HEK293 (cell line): ENCODE results near the gene WSB2.
"Not testable (repeated sequence)": the region's sequence is repeated elsewhere in the genome, so short reads cannot be mapped to it uniquely, and the experiment has no call there.

Experiments
- CTCF ChIA-PET: fragments of 350-600 bp; formaldehyde crosslinking; extraction: SDS; loops from one replicate; lab custom pipeline; 2021; ENCODE audit warnings: antibody characterized with exemption; lab: Yijun Ruan, JAX
- POLR2A ChIA-PET: fragments of 300-600 bp; formaldehyde crosslinking; extraction: SDS; loops from one replicate; lab custom pipeline; 2020; ENCODE audit warnings: antibody characterized with exemption, inconsistent platforms; lab: Yijun Ruan, JAX
- H3K27ac ChIP-seq: fragments of 200-500 bp; sonication (Bioruptor generic); 2 replicates; pipeline ENCODE4 v1.5.1; 2014; ENCODE audit warnings: low read depth, low read length, control low read depth, inconsistent platforms; ENCODE audit errors: extremely low read depth
- H3K36me3 ChIP-seq, 2 experiments: fragments of 200-500 bp in 1 of 2; sonication (Bioruptor generic) in 1 of 2; 1 replicate in 1 of 2; 2 replicates in 1 of 2; pipeline ENCODE4 v1.5.1; 2014 to 2017; ENCODE audit warnings: inconsistent platforms in 2 of 2, low read length in 2 of 2; ENCODE audit not compliant: control insufficient read depth in 2 of 2, insufficient read depth in 1 of 2
- H3K4me1 ChIP-seq: fragments of 200-500 bp; sonication (Bioruptor generic); 2 replicates; pipeline ENCODE4 v1.5.1; 2014; ENCODE audit warnings: mild to moderate bottlenecking, low read length, inconsistent platforms; ENCODE audit not compliant: control insufficient read depth, insufficient read depth
- H3K4me3 ChIP-seq: 2 replicates; pipeline ENCODE4 v1.5.1; 2011; ENCODE audit warnings: low read depth, mild to moderate bottlenecking, control low read depth, low read length, moderate library complexity
- H3K9me3 ChIP-seq: fragments of 200-500 bp; sonication (Bioruptor generic); 2 replicates; pipeline ENCODE4 v1.5.1; 2014; ENCODE audit warnings: low read depth, low read length, inconsistent platforms; ENCODE audit not compliant: control insufficient read depth, insufficient read depth
- BCL11A ChIP-seq: fragments of 450-650 bp; formaldehyde crosslinking; IDR thresholded peaks from 2 replicates; pipeline ENCODE4 v1.5.1; 2016; ENCODE audit warnings: low read depth, missing biosample characterization, missing genetic modification characterization
- GLI4 ChIP-seq: fragments of 450-650 bp; formaldehyde crosslinking; IDR thresholded peaks from 2 replicates; pipeline ENCODE4 v1.5.1; 2016; ENCODE audit warnings: missing biosample characterization, missing genetic modification characterization
- GLIS1 ChIP-seq: fragments of 450-650 bp; formaldehyde crosslinking; IDR thresholded peaks from 2 replicates; pipeline ENCODE4 v1.5.1; 2016; ENCODE audit warnings: missing biosample characterization, missing genetic modification characterization
- KLF9 ChIP-seq: fragments of 450-650 bp; formaldehyde crosslinking; IDR thresholded peaks from 2 replicates; pipeline ENCODE4 v1.5.1; 2016; ENCODE audit warnings: missing biosample characterization, missing genetic modification characterization, low read depth
- OSR2 ChIP-seq: fragments of 450-650 bp; formaldehyde crosslinking; IDR thresholded peaks from 2 replicates; pipeline ENCODE4 v1.5.1; 2016; ENCODE audit warnings: missing biosample characterization, missing genetic modification characterization
- ZBTB48 ChIP-seq: fragments of 450-650 bp; formaldehyde crosslinking; IDR thresholded peaks from 2 replicates; pipeline ENCODE4 v1.5.1; 2016; ENCODE audit warnings: missing biosample characterization, missing genetic modification characterization
- ZFP37 ChIP-seq: fragments of 450-650 bp; formaldehyde crosslinking; IDR thresholded peaks from 2 replicates; pipeline ENCODE4 v1.5.1; 2016; ENCODE audit warnings: missing biosample characterization, missing genetic modification characterization
- ZNF112 ChIP-seq: fragments of 450-650 bp; formaldehyde crosslinking; IDR thresholded peaks from 2 replicates; pipeline ENCODE4 v1.5.0; 2017; ENCODE audit warnings: missing biosample characterization, missing genetic modification characterization
- ZNF155 ChIP-seq: fragments of 450-650 bp; formaldehyde crosslinking; IDR thresholded peaks from 2 replicates; pipeline ENCODE4 v1.5.1; 2016; ENCODE audit warnings: missing biosample characterization, missing genetic modification characterization
- ZNF2 ChIP-seq: fragments of 450-650 bp; formaldehyde crosslinking; IDR thresholded peaks from 2 replicates; pipeline ENCODE4 v1.5.1; 2016; ENCODE audit warnings: missing biosample characterization, missing genetic modification characterization
- ZNF211 ChIP-seq: fragments of 450-650 bp; formaldehyde crosslinking; IDR thresholded peaks from 2 replicates; pipeline ENCODE4 v1.5.1; 2016; ENCODE audit warnings: low read depth, missing biosample characterization, missing genetic modification characterization
- ZNF23 ChIP-seq: fragments of 450-650 bp; formaldehyde crosslinking; IDR thresholded peaks from 2 replicates; pipeline ENCODE4 v1.5.1; 2016; ENCODE audit warnings: missing biosample characterization, missing genetic modification characterization, borderline replicate concordance
- ZNF521 ChIP-seq: fragments of 450-650 bp; formaldehyde crosslinking; IDR thresholded peaks from 2 replicates; pipeline ENCODE4 v1.5.1; 2017; ENCODE audit warnings: missing biosample characterization, mild to moderate bottlenecking, missing genetic modification characterization
- ZNF561 ChIP-seq: fragments of 450-650 bp; IDR thresholded peaks from 2 replicates; pipeline ENCODE4 v1.5.1; 2018; ENCODE audit warnings: missing biosample characterization, missing genetic modification characterization, borderline replicate concordance
- ZNF596 ChIP-seq: fragments of 450-650 bp; IDR thresholded peaks from 2 replicates; pipeline ENCODE4 v1.5.0; 2018; ENCODE audit warnings: missing biosample characterization, mild to moderate bottlenecking, missing genetic modification characterization, moderate library complexity
- ZNF654 ChIP-seq: fragments of 450-650 bp; formaldehyde crosslinking; IDR thresholded peaks from 2 replicates; pipeline ENCODE4 v1.5.1; 2016; ENCODE audit warnings: low read depth, missing biosample characterization, missing genetic modification characterization
- ZNF777 ChIP-seq: fragments of 450-650 bp; formaldehyde crosslinking; IDR thresholded peaks from 2 replicates; pipeline ENCODE4 v1.5.1; 2017; ENCODE audit warnings: missing biosample characterization, missing genetic modification characterization, borderline replicate concordance
- TF ChIP-seq, protein P1 (sequence below): fragments of 450-650 bp; formaldehyde crosslinking; IDR thresholded peaks from 2 replicates; pipeline ENCODE4 v1.5.1; 2016; ENCODE audit warnings: missing biosample characterization, missing genetic modification characterization
- TF ChIP-seq, protein P2 (sequence below): fragments of 450-650 bp; formaldehyde crosslinking; IDR thresholded peaks from 2 replicates; pipeline ENCODE4 v1.5.1; 2017; ENCODE audit warnings: missing biosample characterization, missing genetic modification characterization
- TF ChIP-seq, protein P3 (sequence below): fragments of 450-650 bp; formaldehyde crosslinking; IDR thresholded peaks from 2 replicates; pipeline ENCODE4 v1.5.1; 2016; ENCODE audit warnings: missing biosample characterization, missing genetic modification characterization, borderline replicate concordance

Gene WSB2

DNA sequence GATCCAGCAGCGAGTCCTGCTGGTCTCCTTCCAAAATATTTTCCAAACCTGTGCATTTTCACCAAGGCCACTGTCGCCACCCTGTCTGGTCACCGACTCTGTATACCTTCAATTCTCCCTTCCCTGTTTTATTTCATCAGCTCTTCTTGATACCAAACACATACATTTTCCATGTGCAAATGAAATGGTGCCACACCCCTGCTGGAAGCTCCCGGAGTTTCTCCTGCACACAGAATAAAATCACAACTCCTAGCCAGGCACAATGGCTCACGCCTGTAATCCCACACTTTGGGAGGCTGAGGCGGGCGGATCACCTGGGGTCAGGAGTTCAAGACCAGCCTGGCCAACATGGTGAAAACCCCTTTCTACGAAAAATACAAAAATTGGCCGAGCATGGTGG lies 28.8 kb upstream of the WSB2 start:
- H3K36me3 ChIP-seq = no peaks in the 10 kb centered on the region; a peak in 1 of 3 replicates
- CTCF ChIA-PET = no interaction called here
- POLR2A ChIA-PET = no interaction called here
- no peaks in the 10 kb centered on the region for H3K9me3 ChIP-seq
- TF ChIP-seq ZNF211 (tag by site-specific recombination) (no peak), KLF9 (tag by site-specific recombination) (no peak), ZBTB48 (no peak), GLI4 (tag by site-specific recombination) (no peak), ZNF155 (no peak), ZFP37 (tag by site-specific recombination) (no peak), ZNF112 (tag by site-specific recombination) (no peak), BCL11A (tag by site-specific recombination) (no peak), ZNF654 (no peak), GLIS1 (tag by site-specific recombination) (no peak), ZNF777 (tag by site-specific recombination) (no peak), ZNF596 (tag by site-specific recombination) (no peak), OSR2 (tag by site-specific recombination) (no peak)
- TF ChIP-seq, protein P1, sequence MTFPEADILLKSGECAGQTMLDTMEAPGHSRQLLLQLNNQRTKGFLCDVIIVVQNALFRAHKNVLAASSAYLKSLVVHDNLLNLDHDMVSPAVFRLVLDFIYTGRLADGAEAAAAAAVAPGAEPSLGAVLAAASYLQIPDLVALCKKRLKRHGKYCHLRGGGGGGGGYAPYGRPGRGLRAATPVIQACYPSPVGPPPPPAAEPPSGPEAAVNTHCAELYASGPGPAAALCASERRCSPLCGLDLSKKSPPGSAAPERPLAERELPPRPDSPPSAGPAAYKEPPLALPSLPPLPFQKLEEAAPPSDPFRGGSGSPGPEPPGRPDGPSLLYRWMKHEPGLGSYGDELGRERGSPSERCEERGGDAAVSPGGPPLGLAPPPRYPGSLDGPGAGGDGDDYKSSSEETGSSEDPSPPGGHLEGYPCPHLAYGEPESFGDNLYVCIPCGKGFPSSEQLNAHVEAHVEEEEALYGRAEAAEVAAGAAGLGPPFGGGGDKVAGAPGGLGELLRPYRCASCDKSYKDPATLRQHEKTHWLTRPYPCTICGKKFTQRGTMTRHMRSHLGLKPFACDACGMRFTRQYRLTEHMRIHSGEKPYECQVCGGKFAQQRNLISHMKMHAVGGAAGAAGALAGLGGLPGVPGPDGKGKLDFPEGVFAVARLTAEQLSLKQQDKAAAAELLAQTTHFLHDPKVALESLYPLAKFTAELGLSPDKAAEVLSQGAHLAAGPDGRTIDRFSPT (tag by site-specific recombination) = no peak
- TF ChIP-seq, protein P2, sequence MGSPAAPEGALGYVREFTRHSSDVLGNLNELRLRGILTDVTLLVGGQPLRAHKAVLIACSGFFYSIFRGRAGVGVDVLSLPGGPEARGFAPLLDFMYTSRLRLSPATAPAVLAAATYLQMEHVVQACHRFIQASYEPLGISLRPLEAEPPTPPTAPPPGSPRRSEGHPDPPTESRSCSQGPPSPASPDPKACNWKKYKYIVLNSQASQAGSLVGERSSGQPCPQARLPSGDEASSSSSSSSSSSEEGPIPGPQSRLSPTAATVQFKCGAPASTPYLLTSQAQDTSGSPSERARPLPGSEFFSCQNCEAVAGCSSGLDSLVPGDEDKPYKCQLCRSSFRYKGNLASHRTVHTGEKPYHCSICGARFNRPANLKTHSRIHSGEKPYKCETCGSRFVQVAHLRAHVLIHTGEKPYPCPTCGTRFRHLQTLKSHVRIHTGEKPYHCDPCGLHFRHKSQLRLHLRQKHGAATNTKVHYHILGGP (tag by site-specific recombination) = no peak
- TF ChIP-seq, protein P3, sequence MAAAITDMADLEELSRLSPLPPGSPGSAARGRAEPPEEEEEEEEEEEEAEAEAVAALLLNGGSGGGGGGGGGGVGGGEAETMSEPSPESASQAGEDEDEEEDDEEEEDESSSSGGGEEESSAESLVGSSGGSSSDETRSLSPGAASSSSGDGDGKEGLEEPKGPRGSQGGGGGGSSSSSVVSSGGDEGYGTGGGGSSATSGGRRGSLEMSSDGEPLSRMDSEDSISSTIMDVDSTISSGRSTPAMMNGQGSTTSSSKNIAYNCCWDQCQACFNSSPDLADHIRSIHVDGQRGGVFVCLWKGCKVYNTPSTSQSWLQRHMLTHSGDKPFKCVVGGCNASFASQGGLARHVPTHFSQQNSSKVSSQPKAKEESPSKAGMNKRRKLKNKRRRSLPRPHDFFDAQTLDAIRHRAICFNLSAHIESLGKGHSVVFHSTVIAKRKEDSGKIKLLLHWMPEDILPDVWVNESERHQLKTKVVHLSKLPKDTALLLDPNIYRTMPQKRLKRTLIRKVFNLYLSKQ (tag by site-specific recombination) = no peak
- no peaks in the 10 kb centered on the region for H3K4me1 ChIP-seq
- H3K4me3 ChIP-seq = no peak overlapping the region
- no peak overlapping the region for H3K27ac ChIP-seq

DNA sequence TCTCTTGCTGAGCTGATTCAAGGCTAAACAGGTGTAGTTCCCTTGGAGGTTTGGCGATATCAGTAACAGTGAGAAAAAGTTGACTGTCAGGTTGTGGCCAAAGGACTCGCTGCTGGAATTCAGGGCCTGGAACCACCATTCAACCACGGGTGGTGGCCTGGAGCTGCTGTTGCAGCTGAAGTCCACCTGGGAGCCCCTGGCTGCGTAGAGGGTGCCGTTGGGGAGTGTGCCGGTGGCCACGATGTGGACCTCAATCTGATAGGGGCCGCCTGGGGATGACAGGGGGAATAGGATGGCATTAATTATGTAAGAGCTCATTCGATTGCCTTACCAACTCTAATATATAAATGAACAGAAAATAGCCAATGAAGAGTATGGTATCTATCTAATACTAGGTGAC lies 21.2 kb upstream of the WSB2 start:
- Histone ChIP-seq H3K27ac (no peak overlapping the region), H3K9me3 (no peaks in the 10 kb centered on the region), H3K4me1 (no peaks in the 10 kb centered on the region), H3K4me3 (no peak overlapping the region), H3K36me3 (peaks cover 0 to 13% of the 10 kb centered on the region in 2 experiments; a peak in 2 of 3 replicates)
- ChIA-PET CTCF (no interaction called here), POLR2A (no interaction called here)
- TF ChIP-seq ZNF2 (tag by site-specific recombination) (no peak), ZNF23 (tag by site-specific recombination) (no peak), ZNF521 (tag by site-specific recombination) (no peak), ZNF561 (tag by site-specific recombination) (no peak)
- TF ChIP-seq, all 188 proteins: peak for 0

DNA sequence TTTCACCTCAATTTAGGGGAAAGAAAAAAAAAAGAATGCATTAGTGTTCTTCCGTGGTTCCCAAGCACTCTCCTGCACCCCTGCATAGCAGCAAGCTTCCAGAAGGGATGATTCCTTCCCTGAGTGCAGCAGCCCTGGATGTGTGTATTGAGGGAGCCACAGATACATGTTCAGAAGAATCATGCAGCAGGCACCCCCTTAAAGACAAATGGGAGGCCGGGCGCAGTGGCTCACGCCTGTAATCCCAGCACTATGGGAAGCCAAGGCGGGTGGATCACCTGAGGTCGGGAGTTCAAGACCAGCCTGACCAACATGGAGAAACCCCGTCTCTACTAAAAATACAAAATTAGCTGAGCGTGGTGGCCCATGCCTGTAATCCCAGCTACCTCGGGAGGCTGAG lies 20.5 kb upstream of the WSB2 start:
- H3K36me3 ChIP-seq = peaks cover 0 to 13% of the 10 kb centered on the region in 2 experiments; a peak in 2 of 3 replicates
- H3K9me3 ChIP-seq, POLR2A ChIA-PET, CTCF ChIA-PET, H3K4me1 ChIP-seq, H3K4me3 ChIP-seq, H3K27ac ChIP-seq: not testable (repeated sequence)
